ENCODE measurements around the gene MTUS2.
"Not testable (repeated sequence)": the region's sequence is repeated elsewhere in the genome, so short reads cannot be mapped to it uniquely, and the experiment has no call there.

MTUS2 gene

DNA sequence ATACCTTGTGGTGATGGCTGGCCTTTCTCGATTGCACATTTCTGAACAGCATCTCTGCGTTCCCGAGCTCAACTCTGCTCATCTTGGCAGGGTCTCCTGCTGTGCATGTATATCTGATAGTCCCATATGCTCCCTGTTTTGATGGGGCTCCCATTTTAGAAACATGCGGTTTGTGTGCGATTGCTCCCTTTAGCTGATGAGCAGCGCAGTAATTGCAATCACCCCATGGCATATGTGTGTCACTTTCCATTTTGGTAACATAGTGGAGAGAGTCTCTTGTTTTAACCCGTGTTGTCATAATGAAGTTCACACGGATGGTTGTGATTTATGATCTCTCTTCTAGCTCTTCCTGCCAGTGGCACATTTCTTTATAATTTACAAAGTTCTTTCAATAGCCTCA, 144.7 kb downstream of the MTUS2 start:
- no peak for DNase-seq

DNA sequence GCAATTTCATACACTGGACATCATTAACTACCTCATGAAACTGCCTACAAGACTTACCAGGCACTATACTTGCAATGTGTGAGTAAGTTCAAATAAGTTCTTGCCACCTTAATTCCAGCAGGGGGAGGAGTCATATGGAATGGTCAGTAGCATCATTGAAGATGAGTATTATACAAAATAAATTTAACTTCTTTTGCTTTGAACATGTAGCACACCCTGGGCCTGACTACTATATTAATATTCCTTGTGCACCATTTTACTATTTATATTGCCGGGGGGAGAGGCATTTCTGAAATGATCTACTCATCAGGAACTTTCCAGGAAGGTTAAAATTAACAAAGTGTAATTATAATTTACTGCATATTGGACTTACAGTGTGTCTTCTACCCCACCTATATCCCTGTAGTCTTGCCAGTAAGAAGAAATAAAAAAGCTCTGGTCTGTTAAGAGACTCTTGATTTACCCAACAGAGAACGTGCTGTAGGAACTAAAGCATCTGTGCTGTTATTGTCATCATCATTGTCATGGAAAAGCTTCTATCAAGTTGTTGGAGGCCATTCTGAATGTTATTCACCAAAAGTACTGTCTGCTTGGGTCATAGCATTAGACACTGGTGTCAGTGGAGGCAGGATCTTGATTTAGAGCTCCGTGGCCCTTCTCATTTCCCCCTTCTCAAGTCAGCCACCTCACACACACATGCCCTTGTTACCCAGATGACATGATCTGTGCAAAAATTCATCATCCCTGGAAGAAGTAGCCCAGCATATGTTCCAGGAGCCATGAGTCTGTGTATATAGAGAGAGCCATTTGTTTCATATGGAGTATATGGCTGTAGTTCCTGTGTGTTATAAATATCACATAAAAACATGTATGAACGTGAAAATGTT, 147.1 kb downstream of the MTUS2 start:
- DNase-seq = no peak

DNA sequence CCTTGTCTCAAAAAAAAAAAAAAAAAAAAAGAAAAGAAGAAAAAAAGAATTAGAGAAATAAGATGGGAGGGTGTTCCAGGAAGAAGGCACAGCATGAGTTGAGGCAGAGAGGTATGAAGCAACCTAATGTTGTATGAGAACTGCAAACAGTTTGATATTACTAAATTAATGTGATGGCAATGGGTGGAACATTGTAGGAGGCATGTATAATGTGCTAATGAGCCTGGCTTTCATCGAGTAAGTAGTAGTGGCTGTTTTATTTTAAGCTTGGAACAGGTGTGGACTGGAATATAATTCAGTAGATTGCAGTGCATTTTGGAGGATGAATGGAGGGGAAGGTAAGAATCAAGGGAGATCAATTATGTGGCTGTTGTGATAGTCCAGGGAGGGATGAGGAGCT, 156.1 kb downstream of the MTUS2 start:
- no peak for DNase-seq

DNA sequence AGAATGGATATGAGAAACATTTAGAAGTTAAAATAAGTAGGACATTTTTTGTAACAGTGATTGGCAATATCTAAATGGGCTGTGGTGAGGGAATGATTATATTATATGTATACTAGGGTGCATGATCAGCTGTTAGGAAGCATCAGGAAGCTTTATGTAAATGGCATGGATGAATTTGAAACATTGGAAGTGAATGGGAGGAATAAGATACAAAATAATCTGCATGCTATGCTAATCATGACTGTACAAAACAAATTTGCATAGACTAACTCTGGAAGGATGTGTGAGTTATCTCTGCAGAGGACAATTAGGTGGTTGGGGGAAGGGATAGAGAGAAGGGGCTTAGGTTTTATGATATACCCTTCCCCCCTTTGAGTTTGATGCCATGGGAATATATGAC, 156.5 kb downstream of the MTUS2 start:
- DNase-seq = no peak

DNA sequence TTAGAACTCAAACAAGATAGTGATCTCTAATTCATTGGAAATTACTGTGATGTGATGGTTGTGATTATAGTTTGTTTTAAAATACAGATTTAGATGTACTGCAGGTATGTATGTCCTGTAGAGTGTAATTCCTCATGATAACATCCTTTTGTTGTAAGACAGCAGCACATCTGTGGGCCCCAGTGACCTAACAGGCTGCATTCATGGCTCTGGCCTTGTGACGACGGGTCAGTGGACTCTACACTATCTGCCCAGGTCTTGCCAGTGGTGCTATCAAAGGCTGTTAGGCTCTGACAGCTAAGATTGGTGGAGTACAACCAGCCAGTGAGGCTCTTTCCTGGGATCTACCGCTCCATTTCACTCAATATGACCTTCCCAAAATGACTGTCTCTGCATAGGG, 158.4 kb downstream of the MTUS2 start:
- DNase-seq = no peak

DNA sequence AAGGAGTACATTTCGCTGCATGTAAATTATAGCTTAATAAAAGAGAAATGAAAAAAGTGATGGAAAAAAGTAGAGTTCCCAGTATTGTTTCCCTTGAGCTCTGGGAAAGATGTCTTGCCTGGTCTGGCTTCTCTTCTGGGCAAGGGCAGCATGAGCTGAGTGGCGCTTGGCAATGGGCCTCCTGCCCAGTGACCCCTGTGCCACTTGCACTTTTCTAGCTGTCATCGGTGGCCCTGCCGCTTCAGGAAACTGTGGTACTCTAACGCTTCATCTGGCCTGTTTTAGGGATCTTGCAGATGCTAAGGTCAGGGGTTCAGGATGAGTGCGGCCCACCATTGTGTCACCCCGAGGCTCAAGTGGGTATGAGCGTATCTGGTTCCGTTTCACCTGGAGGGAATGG, 161.4 kb downstream of the MTUS2 start:
- DNase-seq = no peak

DNA sequence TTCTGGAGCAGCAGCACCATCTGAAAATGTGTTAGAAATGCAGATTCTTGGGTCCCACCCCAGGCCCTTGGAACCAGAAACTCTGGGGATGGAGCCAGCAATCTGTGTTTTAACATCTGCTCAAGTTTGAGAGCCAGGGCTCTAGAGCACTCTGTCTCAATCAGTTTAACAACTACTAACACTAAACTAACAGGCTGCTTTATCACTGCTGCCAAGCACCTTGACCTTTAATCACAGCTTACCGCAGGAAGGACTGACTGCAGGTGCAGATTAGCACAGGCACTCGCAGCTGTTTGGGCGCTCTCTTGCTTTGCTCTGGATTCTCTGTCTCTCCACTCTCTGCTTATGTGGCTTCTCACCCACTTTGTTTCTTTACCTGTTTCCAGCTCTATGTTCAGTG, 163.5 kb downstream of the MTUS2 start:
- DNase-seq = peak in 1 of 2 experiments; percentile 35

DNA sequence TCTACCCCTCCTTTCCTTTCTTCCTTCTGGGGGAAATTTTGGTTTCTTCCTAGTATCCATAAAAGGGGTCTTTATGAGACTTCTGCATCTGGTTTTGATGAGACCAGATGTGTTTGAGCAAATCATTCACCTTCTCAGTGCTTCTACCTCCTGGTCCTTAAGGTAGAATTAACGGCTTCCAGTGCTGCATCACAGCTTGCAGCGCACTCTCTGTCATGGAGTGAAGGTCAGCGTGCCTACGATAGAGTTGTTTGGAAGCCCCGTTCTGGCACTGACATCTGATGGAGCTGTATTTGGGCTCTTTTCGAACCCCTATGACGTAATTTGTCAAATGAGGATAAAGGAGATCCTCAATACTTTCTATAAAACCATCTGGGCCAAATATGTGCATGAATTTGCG, 164.2 kb downstream of the MTUS2 start:
- no peak for DNase-seq

DNA sequence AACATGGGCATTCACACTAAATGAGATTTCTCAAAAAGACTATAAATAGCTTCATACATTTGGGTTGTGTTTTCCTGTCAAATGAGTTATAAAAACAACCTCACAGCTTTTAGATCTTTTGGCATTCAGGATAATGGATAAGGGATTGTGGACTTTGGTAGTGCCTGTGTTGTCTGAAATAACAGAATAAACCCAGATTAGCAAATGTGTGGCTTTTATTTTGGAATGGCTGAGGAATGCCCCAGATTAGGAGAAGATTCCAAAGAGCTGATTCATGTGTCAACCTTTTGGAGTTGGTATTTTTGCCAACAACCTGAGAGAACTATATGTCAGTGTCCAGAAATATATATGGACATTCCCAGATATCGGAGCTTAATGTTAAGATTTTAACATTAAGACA, 164.7 kb downstream of the MTUS2 start:
- no peak for DNase-seq

DNA sequence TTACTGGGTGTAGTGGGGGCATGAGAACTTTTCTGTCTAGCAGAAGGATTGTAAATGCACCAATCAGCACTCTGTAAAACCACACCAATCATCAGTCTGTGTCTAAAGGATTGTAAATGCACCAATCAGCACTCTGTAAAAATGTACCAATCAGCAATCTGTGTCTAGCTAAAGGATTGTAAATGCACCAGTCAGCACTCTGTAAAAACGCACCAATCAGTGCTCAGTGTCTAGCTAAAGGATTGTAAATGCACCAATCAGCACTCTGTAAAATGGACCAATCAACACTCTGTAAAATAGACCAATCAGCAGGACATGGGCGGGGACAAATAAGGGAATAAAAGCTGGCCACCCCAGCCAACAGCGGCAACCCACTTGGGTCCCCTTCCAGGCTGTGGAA, 170.2 kb downstream of the MTUS2 start:
- not testable (repeated sequence) for DNase-seq

DNA sequence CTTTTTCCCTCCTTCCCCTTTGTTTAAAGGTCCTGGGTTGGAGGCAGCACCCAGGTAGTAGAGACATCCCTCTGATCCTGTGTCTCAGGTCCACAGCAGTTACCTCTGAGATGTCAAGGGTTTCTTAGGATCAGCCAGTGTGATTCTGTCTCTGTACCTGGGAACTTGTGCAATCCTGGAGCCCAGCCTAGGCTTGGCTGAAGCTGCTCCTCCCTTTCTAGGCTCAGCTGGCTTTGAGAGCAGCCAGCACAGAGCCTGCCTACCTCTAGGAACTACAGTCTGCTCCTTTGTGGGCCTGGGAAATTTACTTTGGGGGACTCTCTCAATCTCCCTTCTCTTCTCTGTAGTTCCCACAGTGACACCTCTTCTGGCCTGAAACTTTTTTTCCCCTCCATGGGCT, 171.6 kb downstream of the MTUS2 start:
- no peak for DNase-seq

DNA sequence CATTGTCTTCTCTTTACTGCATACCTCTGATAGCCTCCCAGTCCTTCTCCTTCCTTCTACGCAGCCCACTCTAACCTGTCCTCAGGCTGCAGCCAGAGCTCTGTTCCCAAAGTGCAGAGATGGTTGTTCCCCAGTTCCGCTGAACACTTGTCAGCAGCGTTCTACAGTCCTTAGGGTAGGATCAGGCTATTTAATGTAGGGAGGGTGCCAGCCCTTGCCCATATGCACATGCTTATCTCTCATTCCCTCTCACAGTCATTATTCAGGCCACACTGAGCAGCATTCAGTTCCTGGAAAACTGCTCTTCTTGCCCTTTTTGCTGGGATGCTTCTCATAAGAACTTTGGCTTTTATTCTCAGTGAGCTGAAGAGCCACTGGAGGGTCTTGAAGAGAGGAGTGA, 180.7 kb downstream of the MTUS2 start:
- no peak for DNase-seq

DNA sequence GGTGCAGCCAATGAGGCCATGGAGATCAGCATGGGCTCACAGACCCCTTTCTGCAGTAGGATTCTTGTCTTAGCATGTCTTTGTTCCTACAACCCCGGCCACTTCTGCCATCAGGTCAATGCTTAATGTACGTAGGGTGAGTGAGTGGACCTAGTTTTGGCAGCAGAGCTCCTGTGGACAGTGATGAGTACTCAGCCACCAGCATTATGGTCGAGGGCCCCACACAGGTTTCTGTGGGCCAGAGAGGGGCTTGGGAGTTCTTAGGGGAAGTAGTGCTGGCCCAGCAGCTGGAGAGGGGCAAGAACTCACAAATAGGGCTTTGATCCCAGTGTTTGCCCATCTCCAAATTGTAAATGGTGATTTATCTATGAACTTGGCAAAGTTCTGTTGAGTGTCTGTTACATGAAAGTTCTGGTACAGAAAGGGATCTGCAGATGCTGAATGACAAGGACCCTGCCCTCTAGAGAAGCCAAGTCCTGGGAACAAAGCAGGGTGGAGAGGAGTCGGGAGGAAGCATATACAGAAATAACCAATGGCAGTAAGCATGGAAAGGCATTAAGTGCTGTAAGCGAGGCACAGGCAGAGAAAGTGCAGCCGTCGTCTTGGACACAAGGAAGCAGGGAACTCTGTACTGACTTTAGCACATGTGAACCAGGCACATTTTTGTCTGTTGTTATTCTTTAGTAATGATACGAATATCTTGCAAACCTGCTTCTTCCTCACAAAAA, 185.1 kb downstream of the MTUS2 start:
- no peak for DNase-seq

DNA sequence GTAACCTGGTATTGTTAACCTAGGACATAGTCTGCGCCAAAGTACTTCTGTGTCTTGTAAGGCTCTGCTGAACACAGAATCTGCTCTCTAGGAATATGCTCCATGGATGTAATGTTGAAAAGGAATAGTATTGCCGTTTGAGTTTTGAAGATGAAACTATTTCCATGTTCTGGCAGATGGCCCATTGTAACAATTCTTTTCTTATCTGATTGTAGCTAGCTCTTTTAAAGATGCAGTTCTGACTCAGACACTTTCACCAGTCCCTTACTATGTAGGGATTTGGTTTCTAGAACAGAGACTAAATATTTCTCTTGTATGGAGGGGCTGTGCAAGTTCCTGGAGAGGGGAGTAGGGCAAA, 185.6 kb downstream of the MTUS2 start:
- DNase-seq = no peak

DNA sequence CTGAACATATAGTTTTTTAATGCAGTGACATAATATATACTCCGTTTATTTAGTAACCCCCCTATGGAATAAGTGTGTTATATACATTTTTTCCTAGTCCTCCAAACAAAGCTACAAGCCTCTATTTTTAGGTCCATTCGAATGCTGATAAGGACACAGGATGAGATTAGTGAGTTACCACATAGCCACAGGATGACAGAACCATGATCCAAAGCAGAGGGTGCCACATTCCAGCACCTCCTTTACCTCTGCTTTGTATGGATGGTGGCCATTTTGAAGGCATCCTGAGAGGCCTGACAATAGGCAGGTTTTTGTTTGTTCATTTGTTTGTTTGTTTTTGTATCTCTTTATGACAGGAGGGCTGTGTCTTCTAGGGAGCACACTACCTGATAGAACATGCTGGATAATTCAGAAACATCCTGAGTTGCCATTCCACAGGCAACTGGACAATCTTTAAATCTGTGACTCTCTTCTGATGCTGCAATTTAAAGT, 186.3 kb downstream of the MTUS2 start:
- no peak for DNase-seq

DNA sequence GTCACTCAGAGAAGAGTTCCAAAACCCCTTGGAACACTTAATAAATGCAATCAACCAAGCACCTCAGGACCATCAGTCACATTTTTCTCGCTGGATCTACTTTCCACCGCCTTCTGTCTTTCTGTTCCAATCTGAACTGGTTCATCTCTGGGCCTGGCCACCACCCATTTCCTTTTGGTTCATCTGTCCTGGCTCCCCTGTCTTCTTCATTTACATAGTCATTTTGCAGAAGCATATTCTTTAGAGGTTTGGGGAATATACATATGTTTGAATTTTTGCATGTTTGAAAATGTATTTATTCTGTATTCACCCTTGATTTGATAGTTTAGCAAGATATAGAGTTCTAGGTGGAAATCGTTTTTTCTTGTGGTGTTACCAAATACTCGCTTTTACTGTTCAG, 188.2 kb downstream of the MTUS2 start:
- DNase-seq = no peak

DNA sequence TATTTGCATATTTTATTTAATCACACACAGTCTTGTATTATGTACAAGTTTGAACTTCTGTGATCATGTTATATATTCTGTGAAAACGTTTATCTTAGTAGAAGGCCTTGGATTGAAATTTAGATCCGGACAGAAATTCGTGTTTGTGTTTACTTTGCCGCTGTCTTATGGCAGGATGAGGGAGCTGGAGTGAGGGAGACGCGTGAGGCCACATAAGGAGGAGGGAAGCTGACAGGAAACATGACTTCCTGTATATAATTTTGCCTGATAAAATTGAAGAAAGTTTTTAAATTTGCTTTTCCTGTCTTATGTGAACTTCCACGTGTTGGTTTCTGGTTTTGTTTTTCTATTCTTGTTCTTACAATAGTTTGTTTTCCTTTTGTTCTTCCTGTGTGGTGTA, 200.2 kb downstream of the MTUS2 start:
- DNase-seq = no peak

DNA sequence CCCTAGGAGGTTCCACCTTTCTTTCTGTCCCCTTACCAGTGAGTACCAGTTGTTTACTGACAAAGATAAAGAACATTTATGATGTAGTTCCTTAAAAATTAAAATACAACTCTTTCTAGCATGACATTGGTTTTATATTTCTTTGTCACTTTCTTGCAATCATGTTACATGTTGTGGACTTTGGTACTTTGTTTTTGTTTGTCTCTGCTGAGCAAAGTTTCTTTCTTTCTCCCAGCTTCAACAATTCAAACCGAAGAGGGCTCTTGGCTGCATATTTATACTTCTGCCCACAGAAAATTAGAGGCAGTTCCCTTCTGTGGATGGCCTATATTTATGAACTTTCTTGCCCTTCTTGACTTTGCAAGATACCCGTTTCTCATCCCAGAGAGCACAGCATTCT, 201.2 kb downstream of the MTUS2 start:
- DNase-seq = no peak

DNA sequence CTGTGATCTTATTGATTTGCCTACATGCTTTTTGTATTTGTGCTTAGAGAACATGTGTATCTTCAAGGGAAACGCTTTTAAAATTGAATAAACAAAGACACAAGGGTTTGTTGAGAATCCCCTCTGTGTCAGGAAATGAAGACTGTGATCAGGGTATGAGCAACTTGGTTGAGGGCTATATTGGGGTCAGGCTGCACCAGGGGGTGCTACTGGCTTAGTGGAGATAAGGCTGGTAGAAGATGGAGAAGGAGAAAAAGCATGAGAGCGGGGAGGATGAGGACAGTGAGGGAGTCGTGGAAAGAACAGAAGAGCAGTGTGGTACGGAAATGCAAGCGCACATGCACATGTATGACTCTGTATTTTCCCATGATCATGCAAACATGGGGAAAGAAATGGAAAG, 201.6 kb downstream of the MTUS2 start:
- no peak for DNase-seq

DNA sequence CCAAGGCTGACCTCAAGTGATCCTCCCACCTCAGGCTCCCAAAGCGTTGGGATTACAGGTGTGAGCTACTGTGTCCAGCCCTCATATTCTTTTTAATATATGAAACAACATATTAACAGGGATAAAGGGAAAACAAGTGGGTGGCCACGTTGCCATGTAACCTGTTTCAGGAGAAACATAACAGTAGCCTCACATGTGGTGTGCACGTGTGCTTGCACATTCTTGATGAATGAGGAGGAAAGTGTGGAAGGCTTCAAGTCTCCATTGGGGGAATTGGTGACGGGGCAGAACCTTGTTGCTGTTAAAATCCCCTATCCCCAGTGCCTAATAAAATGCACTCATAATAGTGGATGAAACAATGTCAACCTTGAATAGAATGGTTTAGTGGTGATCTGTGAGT, 202.3 kb downstream of the MTUS2 start:
- no peak for DNase-seq

DNA sequence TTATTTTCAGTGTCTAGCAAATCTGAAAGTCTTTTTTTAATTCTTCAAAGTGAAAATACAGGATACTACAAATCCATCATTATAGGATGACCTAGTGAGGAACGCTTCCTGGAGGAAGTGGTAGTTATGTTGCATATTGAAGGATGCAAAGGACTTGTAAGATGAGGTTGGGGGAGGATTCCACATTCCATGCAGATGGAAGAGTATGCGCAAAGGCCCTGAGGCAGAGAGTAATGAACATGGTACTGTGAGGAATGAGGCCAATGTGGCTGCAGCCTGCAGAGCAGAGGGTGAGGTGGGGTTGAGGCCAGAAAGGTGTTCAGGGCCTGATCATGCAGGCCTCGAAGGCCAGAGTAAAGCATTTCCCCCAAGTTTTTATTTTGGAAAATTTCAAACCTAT, 202.8 kb downstream of the MTUS2 start:
- no peak for DNase-seq

DNA sequence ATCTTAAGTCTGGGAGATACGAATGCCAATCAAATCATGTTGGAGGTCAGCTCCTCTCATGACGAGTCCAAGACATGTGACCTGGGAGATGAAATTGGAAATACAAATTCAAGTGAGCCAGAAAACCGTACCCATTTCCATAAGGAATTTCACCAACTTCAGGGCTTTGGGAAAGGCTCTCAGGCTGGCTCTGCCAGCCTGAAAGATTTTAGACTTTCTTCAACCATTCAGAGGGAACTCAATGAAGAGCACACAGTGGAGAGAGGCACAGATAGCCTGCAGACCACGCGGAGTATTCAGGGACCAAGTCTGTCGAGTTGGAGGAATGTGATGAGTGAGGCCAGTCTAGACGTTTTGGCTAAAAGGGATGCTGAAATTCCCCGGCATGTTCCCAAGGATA, 204.6 kb downstream of the MTUS2 start:
- DNase-seq = no peak

DNA sequence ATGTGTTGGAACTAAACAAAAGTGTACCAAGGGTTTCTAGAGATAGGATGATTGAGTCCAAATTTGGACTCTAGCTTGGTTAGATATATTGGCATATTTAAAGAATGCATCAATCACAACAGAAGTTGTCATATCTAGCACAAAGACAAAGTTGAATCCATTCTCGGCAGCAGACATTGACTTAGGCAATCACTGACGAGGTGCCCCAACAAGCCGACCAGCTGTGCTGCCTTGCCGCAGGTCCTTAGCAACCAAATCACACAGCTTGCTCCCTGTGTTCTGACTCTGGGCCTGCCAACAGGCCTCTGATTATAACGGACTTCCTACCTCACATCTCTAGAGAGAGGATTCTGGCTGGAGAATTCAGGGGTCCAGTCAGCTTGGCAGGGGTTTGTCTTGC, 208.7 kb downstream of the MTUS2 start:
- no peak for DNase-seq

DNA sequence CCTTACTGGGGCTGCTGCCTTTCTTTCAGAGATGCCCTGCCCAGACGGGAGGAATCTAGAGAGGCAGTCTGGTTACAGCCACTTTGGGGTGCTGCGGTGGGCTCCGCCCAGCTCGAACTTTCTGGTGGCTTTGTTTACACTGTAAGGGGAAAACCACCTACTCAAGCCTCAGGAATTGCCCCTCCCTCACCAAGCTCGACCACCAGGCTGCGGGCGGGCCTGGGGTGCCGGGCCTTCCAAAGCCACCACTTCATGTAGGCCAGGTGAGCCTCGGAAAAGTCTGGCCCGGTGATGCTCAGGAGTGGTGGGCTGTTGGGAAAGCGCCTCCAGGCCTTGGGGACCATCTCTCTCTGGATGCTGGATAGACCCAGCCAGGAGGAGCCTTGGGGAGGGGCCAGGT, 218.6 kb downstream of the MTUS2 start:
- no peak for DNase-seq

DNA sequence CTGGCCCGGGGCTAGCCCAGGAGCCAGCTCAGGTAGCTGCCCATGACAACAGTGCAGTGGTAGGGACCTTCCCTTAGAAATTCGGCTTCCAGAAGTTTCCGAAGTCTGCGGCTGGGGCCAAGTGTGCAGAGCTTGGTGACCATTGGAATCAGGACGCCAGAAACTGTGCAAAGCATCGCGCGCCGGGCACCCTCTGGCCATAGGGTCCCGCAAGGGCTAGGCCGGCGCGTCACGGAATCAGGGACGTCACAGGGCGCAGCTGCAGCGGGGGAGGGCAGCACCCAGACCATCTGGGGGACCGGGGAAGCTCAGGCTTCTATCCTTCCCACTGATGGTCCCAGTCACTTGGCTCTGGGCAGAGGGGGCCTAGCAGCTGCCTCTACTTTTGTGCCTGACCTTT, 219.1 kb downstream of the MTUS2 start:
- no peak for DNase-seq

Measured in NCI-H526 (cell line).